Vagina (tissue), 2 donors: Measurements from ENCODE around the gene PDZD4. TPM values are rescaled to one million over a fixed set of nuclear protein-coding genes. Genes with fewer than 3 reads are reported as not detected.

ENCODE experiments used
- DNase-seq, 2 donors: peaks; one replicate each; pipeline ENCODE4 v3.0.0-alpha.2; 2017; ENCODE audit errors: extremely low spot score in 2 of 2
- H3K27ac ChIP-seq: fragments of 200-600 bp; sonication (generic); one replicate; pipeline ENCODE4 v1.5.1; 2019
- H3K27me3 ChIP-seq: fragments of 200-600 bp; sonication (generic); one replicate; pipeline ENCODE4 v1.5.1; 2019
- H3K36me3 ChIP-seq, 2 donors: fragments of 200-600 bp; sonication (generic); one replicate each; pipeline ENCODE4 v1.5.1; 2017 to 2019
- H3K4me1 ChIP-seq: fragments of 200-600 bp; sonication (generic); one replicate; pipeline ENCODE4 v1.5.1; 2019
- H3K4me3 ChIP-seq, 2 donors: fragments of 200-600 bp; sonication (generic); 1 replicate in 1 of 2; 2 replicates in 1 of 2; pipeline ENCODE4 v1.5.1; 2016 to 2019
- H3K9me3 ChIP-seq: fragments of 200-600 bp; sonication (generic); one replicate; pipeline ENCODE4 v1.5.1; 2019
- POLR2A ChIP-seq, 2 donors: fragments of 450-650 bp; IDR thresholded peaks; one replicate each; pipeline ENCODE4 v1.6.1; 2017; ENCODE audit warnings: antibody characterized with exemption in 2 of 2, mild to moderate bottlenecking in 2 of 2, moderate library complexity in 2 of 2
- POLR2AphosphoS5 ChIP-seq, 2 donors: sonication (generic); formaldehyde crosslinking; IDR thresholded peaks; one replicate each; pipeline ENCODE4 v1.9.0; 2017; ENCODE audit warnings: antibody characterized with exemption in 2 of 2, mild to moderate bottlenecking in 2 of 2, low read depth in 1 of 2; ENCODE audit not compliant: insufficient read depth in 1 of 2
- intact Hi-C: fragments of 100-400 bp; cut with DNase I; formaldehyde crosslinking; loops from one replicate; pipeline ENCODE4 v1.15.1; 2023
- total RNA-seq: library from RNA; depleted of rRNA; stranded (reverse); fragments of >200 nt; gene quantifications from one replicate; pipeline ENCODE4 v1.2.3, GENCODE V29; 2016
- TF ChIP-seq, protein P1 (sequence below), 3 experiments: fragments of 450-650 bp in 2 of 3; fragments of 200-600 bp in 1 of 3; sonication (generic) in 1 of 3; IDR thresholded peaks; one replicate each; pipeline ENCODE4 v1.5.1; 2017 to 2019; ENCODE audit warnings: antibody characterized with exemption in 3 of 3, mild to moderate bottlenecking in 2 of 3, moderate library complexity in 2 of 3

Gene PDZD4
- total RNA-seq, 1 donor from 2014 or later: 10.3 TPM

DNA sequence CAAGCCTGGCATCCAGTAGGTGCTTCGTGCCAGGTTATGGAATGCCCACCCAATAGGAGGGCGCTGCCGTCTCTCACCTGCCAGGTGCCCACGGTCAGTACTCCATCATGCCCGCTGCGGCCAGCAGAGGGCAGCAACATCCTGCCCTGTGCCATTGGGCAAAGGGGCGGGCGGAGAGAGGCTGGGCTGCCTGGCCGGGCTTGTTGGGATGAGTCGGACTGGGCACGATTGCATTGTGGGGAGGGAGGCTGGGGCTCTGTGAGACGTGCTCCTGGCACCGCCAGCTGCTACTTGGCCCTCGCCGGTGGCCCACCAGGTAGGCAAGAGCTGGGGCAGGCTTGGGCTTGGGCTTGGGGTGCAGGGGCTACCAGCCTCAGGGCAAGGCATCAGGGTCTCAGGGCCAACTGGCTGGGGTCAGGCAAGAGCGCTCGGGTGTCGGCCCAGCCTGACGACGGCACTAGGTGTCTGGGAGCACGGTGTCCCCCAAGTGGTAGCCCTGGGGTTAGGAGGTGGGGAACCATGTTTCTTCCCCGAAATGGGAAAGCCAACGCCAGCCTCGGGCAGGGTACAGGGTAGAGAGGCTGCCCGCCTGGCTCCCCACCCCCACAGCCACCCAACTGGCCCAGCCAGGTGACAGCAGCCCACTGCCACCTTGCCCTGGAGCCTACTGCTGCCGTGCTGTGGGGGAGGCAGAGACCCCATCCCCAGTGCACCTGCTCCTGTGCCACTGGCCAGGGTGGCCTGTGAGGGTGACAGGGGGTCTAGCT lies 66.2 kb downstream of the PDZD4 start, which contains the start of gene PLXNB3:
TSS of gene PLXNB3 (plus strand) at position 261 of the 767 bp plus-strand sequence. CDS start 1,287 bp downstream, outside the sequence.
- DNase-seq: no peak
- TF ChIP-seq POLR2A (IDR thresholded peaks at IDR 0.05): no peak
- peak in 1 of 2 donors; percentile 46 for TF ChIP-seq POLR2AphosphoS5 (IDR thresholded peaks at IDR 0.05; ENCODE audit: insufficient read depth in 1 of 2, low read depth in 1 of 2)
- TF ChIP-seq, protein P1, sequence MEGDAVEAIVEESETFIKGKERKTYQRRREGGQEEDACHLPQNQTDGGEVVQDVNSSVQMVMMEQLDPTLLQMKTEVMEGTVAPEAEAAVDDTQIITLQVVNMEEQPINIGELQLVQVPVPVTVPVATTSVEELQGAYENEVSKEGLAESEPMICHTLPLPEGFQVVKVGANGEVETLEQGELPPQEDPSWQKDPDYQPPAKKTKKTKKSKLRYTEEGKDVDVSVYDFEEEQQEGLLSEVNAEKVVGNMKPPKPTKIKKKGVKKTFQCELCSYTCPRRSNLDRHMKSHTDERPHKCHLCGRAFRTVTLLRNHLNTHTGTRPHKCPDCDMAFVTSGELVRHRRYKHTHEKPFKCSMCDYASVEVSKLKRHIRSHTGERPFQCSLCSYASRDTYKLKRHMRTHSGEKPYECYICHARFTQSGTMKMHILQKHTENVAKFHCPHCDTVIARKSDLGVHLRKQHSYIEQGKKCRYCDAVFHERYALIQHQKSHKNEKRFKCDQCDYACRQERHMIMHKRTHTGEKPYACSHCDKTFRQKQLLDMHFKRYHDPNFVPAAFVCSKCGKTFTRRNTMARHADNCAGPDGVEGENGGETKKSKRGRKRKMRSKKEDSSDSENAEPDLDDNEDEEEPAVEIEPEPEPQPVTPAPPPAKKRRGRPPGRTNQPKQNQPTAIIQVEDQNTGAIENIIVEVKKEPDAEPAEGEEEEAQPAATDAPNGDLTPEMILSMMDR (IDR thresholded peaks at IDR 0.05): peak; percentile 67 to 75 (median 70)
- peak within 1 kb of the TSS; percentile 18 to 28 for H3K4me3 ChIP-seq

DNA sequence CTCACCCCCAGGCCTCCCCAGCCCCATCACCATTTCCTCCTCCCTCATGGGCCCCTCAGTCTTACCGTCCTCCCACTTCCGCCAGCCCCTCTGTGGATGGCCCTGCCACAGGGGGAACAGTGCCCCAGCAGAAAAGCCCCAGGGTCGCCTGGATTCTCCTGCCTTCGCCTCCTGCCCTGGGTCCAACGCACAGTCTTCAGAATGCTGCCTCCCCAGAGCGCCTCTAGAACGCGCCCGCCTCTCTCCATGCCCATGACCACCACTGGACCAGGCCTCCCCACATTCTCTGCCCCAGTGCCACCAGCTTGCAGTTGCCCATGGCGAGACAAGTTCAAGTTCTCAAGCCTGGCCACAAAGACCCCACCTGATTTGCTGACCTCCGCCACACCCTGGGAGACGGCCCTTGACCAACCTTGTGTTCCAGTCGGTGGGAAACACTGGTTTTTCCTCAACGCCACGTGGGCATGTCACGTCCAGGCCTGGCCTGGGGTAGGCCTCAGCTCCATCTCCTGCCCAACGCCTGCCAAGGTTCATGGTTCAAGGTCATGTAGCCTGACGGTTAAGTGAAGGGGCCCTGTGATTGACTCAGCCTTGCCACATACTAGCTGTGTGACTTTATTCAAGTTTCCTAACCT lies 66.9 kb downstream of the PDZD4 start:
- Histone ChIP-seq H3K27ac (no peak overlapping the region), H3K27me3 (no peaks in the 10 kb centered on the region), H3K4me3 (no peak overlapping the region), H3K36me3 (no peaks in the 10 kb centered on the region), H3K4me1 (peaks cover 30% of the 10 kb centered on the region), H3K9me3 (no peaks in the 10 kb centered on the region)
- DNase-seq: no peak
- intact Hi-C loops: loop anchor here (2.0 kb wide), 1 partner anchor 185 kb away; no protein-coding TSS in a partner anchor
- TF ChIP-seq, protein P1 (IDR thresholded peaks at IDR 0.05): no peak
- TF ChIP-seq POLR2AphosphoS5 (IDR thresholded peaks at IDR 0.05; ENCODE audit: insufficient read depth in 1 of 2, low read depth in 1 of 2) (no peak), POLR2A (IDR thresholded peaks at IDR 0.05) (no peak)

More for the DNA sequence above, 66.2 kb downstream of the PDZD4 start, which contains the start of gene PLXNB3:
- peak within 1 kb of the TSS; percentile 38 for H3K27ac ChIP-seq
- H3K9me3 ChIP-seq: no peaks in the 10 kb centered on the region
- intact Hi-C loops: loop anchor here (2.0 kb wide), 1 partner anchor 185 kb away; no protein-coding TSS in a partner anchor
- H3K4me1 ChIP-seq: peaks cover 30% of the 10 kb centered on the region
- no peaks in the 10 kb centered on the region for H3K27me3 ChIP-seq
- no peaks in the 10 kb centered on the region for H3K36me3 ChIP-seq

GRCh38 chrX:153762626-153763173 lies 67.6 kb downstream of the PDZD4 start:
- no peaks in the 10 kb centered on the region for H3K36me3 ChIP-seq
- TF ChIP-seq POLR2AphosphoS5 (IDR thresholded peaks at IDR 0.05; ENCODE audit: insufficient read depth in 1 of 2, low read depth in 1 of 2) (no peak), POLR2A (IDR thresholded peaks at IDR 0.05) (no peak)
- TF ChIP-seq, protein P1 (IDR thresholded peaks at IDR 0.05): no peak
- no peak for DNase-seq
- intact Hi-C loops: loop anchor here (2.0 kb wide), 1 partner anchor 186 kb away; no protein-coding TSS in a partner anchor
- H3K27me3 ChIP-seq: no peaks in the 10 kb centered on the region
- no peak overlapping the region for H3K4me3 ChIP-seq
- H3K9me3 ChIP-seq: no peaks in the 10 kb centered on the region
- H3K27ac ChIP-seq: no peak overlapping the region
- H3K4me1 ChIP-seq: peaks cover 30% of the 10 kb centered on the region

- TF ChIP-seq POLR2AphosphoS5 (IDR thresholded peaks at IDR 0.05; ENCODE audit: insufficient read depth in 1 of 2, low read depth in 1 of 2) (no peak), POLR2A (IDR thresholded peaks at IDR 0.05) (no peak)
- TF ChIP-seq, protein P1 (IDR thresholded peaks at IDR 0.05): no peak
- Histone ChIP-seq H3K9me3 (no peaks in the 10 kb centered on the region), H3K27me3 (no peaks in the 10 kb centered on the region), H3K27ac (no peak overlapping the region), H3K36me3 (no peaks in the 10 kb centered on the region), H3K4me1 (peaks cover 28% of the 10 kb centered on the region), H3K4me3 (no peak overlapping the region)
- no peak for DNase-seq
- intact Hi-C loops: loop anchor here (2.0 kb wide), 1 partner anchor 187 kb away; no protein-coding TSS in a partner anchor
These were observed 68.5 kb downstream of the PDZD4 start for GRCh38 chrX:153761863-153762262.
